ENCODE results near the gene SPOCK1.
"Not testable (repeated sequence)": the region's sequence is repeated elsewhere in the genome, so short reads cannot be mapped to it uniquely, and the experiment has no call there.

SPOCK1 gene

DNA sequence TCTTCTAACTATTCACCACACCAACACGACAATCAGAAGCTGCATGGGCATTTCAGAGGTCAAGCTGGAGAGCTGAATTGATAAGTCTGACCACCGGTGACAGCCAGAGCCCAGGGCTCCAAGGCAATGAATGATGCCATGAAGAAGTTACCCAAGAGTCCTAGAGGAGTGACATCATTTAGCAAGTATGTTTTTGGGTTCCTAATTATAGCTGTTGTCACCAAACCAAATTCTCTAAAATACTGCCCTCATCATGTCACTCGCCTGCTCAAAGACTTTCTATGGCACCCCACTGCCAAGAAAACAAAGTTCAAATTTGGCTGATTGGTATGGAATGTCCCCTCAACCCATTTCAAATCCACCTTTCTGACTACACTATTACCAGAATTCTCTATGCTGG is 235.1 kb downstream of the SPOCK1 start:
- Histone ChIP-seq H3K27me3 (replicated peaks) (no peaks in the 10 kb centered on the region), H3K36me3 (replicated peaks) (no peaks in the 10 kb centered on the region), H3K27ac (no peak overlapping the region), H3K4me3 (ENCODE audit: low read depth, low read length) (no peak overlapping the region)
- DNase-seq, result no peak
- TF ChIP-seq, protein P1, sequence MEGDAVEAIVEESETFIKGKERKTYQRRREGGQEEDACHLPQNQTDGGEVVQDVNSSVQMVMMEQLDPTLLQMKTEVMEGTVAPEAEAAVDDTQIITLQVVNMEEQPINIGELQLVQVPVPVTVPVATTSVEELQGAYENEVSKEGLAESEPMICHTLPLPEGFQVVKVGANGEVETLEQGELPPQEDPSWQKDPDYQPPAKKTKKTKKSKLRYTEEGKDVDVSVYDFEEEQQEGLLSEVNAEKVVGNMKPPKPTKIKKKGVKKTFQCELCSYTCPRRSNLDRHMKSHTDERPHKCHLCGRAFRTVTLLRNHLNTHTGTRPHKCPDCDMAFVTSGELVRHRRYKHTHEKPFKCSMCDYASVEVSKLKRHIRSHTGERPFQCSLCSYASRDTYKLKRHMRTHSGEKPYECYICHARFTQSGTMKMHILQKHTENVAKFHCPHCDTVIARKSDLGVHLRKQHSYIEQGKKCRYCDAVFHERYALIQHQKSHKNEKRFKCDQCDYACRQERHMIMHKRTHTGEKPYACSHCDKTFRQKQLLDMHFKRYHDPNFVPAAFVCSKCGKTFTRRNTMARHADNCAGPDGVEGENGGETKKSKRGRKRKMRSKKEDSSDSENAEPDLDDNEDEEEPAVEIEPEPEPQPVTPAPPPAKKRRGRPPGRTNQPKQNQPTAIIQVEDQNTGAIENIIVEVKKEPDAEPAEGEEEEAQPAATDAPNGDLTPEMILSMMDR (IDR thresholded peaks at IDR 0.05; ENCODE audit: low read depth, low read length, missing control alignments), result no peak
- in situ Hi-C loops (cut with HindIII; ENCODE audit: low pct_ligation_motif_present, low sequenced_read_pairs), result no loop called here

DNA sequence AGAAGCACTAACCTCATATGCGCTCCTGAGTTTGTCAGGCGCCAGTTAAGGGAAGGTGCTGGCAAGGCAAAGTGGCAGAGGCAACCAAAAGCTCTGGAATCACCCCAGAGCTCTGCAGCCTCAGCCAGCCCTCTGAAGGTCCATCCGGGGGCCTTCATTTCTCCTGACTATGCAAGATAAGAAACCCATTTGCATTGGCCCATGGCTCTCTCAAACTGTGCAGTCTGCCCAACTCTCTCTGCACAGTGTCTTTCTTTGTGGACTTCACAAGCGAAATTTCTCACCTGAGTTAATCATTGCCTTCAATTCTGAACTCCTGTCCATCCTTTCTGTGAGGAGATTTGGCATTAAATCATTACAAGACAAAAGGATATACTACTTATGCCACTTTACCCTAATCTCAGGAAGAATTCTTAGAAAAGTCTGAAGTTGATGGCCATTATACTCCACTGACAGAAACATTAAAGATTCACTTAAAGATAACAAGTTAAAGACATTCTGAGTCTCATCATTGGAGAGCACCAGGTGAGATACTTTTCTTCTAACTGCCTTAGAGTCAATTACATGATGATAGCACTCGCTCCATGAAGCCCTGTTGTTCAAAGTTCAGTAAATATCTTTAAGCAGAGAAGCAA is 235.6 kb downstream of the SPOCK1 start:
- H3K4me3 ChIP-seq (ENCODE audit: low read depth, low read length), result no peak overlapping the region
- no peak overlapping the region for H3K27ac ChIP-seq
- H3K36me3 ChIP-seq (replicated peaks), result no peaks in the 10 kb centered on the region
- in situ Hi-C loops (cut with HindIII; ENCODE audit: low pct_ligation_motif_present, low sequenced_read_pairs), result no loop called here
- TF ChIP-seq, protein P1 (IDR thresholded peaks at IDR 0.05; ENCODE audit: low read depth, low read length, missing control alignments), result no peak
- no peaks in the 10 kb centered on the region for H3K27me3 ChIP-seq (replicated peaks)
- no peak for DNase-seq

DNA sequence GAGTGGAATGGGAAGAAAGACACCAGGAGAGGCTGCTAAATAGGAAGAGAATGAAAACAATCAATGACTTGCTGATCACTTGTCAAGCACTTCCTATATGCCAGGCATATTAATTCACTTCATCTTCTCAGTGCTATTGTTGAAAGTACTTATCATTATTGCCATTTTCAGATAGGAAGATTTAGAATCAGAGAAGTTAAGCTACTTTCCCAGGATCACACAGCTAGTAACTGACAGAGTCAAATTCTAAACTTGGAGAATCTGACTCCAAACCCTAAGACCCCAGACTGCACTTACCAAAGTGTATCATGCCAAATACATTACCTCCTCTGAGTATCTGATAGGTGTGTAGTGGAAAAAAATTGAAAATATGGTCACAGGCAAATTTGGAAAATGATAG is 236.3 kb downstream of the SPOCK1 start:
- DNase-seq, result no peak
- H3K4me3 ChIP-seq (ENCODE audit: low read depth, low read length), result no peak overlapping the region
- TF ChIP-seq, protein P1 (IDR thresholded peaks at IDR 0.05; ENCODE audit: low read depth, low read length, missing control alignments), result no peak
- H3K27me3 ChIP-seq (replicated peaks), result no peaks in the 10 kb centered on the region
- no peak overlapping the region for H3K27ac ChIP-seq
- H3K36me3 ChIP-seq (replicated peaks), result no peaks in the 10 kb centered on the region
- in situ Hi-C loops (cut with HindIII; ENCODE audit: low pct_ligation_motif_present, low sequenced_read_pairs), result no loop called here

DNA sequence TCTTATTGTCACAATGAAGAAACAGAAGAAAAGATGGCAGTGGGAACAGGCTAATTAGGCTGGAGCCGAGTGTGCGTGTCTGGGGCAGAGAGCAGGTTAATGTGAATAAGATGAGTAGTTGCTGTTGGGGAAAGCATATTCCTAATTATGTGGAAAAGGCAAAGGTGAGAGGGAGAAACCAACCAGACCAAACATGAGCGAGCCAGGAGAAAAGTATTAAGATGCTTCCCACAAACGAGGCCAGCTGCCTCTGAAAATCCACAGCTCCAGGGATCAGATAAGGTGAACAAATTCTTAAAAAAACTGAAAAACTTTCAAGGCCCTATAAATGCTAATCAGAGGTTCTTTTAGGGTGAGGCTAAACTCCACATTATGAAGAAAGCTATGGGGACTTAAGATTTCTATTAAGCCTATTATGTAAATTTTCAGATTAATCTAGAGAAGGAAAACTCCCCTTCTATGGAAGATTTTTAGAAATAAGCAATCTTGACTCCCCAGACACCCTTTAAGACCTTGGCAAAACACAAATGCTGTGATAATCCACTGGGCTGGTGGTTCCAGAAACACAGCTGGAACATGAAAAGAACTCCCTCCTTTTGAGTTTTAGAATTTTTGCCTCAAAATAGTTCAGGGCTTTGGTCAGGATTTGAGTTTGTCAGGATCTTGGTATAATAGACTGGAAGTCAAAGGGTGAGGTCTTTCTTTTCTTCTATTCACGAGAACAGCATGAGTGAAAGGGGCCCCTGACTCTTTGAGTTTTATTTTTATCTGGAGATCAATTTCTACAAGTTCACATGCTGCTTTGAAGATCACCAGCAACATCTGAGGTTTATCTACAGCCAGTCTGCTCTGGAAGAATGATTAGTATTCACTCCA is 238.1 kb downstream of the SPOCK1 start:
- no peaks in the 10 kb centered on the region for H3K27me3 ChIP-seq (replicated peaks)
- H3K27ac ChIP-seq, result no peak overlapping the region
- in situ Hi-C loops (cut with HindIII; ENCODE audit: low pct_ligation_motif_present, low sequenced_read_pairs), result no loop called here
- no peak for DNase-seq
- TF ChIP-seq, protein P1 (IDR thresholded peaks at IDR 0.05; ENCODE audit: low read depth, low read length, missing control alignments), result no peak
- H3K36me3 ChIP-seq (replicated peaks), result no peaks in the 10 kb centered on the region
- no peak overlapping the region for H3K4me3 ChIP-seq (ENCODE audit: low read depth, low read length)

DNA sequence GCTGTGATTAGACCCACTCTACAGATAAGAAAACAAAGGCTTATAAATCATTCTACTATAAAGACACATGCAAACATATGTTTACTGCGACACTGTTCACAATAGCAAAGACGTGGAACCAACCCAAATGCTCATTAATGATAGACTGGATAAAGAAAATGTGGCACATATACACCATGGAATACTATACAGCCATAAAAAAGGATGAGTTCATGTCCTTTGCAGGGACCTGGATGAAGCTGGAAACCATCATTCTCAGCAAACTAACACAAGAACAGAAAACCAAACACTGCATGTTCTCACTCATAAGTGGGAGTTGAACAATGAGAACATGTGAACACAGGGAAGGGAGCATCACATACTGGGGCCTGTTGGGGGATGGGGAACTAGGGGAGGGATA is 240.0 kb downstream of the SPOCK1 start:
- H3K36me3 ChIP-seq (replicated peaks); in situ Hi-C loops (cut with HindIII; ENCODE audit: low pct_ligation_motif_present, low sequenced_read_pairs); H3K27ac ChIP-seq; H3K27me3 ChIP-seq (replicated peaks); H3K4me3 ChIP-seq (ENCODE audit: low read depth, low read length); DNase-seq: not testable (repeated sequence)
